MM.1S (cell line): ENCODE data around the gene CD7.

Experiments used
- DNase-seq: peaks from one replicate; pipeline ENCODE4 v3.0.0-alpha.2; 2015
- H2AFZ ChIP-seq: fragments of 300-600 bp; sonication (generic); 2 replicates; pipeline ENCODE4 v1.6.0; 2016; ENCODE audit warnings: antibody characterized with exemption, low read length
- H3F3A ChIP-seq: fragments of 300-600 bp; sonication (generic); 2 replicates; pipeline ENCODE4 v1.6.1; 2016; ENCODE audit warnings: mild to moderate bottlenecking, antibody characterized with exemption, low read length, moderate library complexity, mixed read lengths; ENCODE audit not compliant: insufficient read depth
- H3K27ac ChIP-seq: fragments of 300-600 bp; sonication (generic); 2 replicates; pipeline ENCODE4 v1.5.1; 2016; ENCODE audit warnings: mild to moderate bottlenecking, low read length
- H3K27me3 ChIP-seq: fragments of 300-600 bp; sonication (generic); replicated peaks from 2 replicates; pipeline ENCODE4 v1.6.0; 2016; ENCODE audit warnings: low read length; ENCODE audit not compliant: insufficient read depth
- H3K36me3 ChIP-seq: fragments of 300-600 bp; sonication (generic); replicated peaks from 2 replicates; pipeline ENCODE4 v1.6.1; 2016; ENCODE audit warnings: mild to moderate bottlenecking, low read length, mixed read lengths; ENCODE audit not compliant: insufficient read depth
- H3K4me1 ChIP-seq: fragments of 300-600 bp; sonication (generic); 2 replicates; pipeline ENCODE4 v1.6.1; 2016; ENCODE audit warnings: low read length, mixed read lengths
- H3K4me2 ChIP-seq: fragments of 300-600 bp; sonication (generic); 2 replicates; pipeline ENCODE4 v1.6.0; 2016; ENCODE audit warnings: low read depth, low read length
- H3K4me3 ChIP-seq: fragments of 300-600 bp; sonication (generic); 2 replicates; pipeline ENCODE4 v1.5.1; 2016; ENCODE audit warnings: low read length, mixed read lengths
- H3K79me2 ChIP-seq: fragments of 300-600 bp; sonication (generic); 2 replicates; pipeline ENCODE4 v1.6.1; 2016; ENCODE audit warnings: mixed run types, low read length, mixed read lengths
- H3K9ac ChIP-seq: fragments of 300-600 bp; sonication (generic); 2 replicates; pipeline ENCODE4 v1.6.1; 2016; ENCODE audit warnings: low read length, mixed read lengths
- H3K9me2 ChIP-seq: fragments of 300-600 bp; sonication (generic); replicated peaks from 2 replicates; pipeline ENCODE4 v1.6.1; 2016; ENCODE audit warnings: mild to moderate bottlenecking, low read length, mixed read lengths; ENCODE audit not compliant: insufficient read depth
- H3K9me3 ChIP-seq: fragments of 300-600 bp; sonication (generic); replicated peaks from 2 replicates; pipeline ENCODE4 v1.6.1; 2016; ENCODE audit warnings: mild to moderate bottlenecking, low read length, mixed read lengths; ENCODE audit not compliant: insufficient read depth
- H4K20me1 ChIP-seq: fragments of 300-600 bp; sonication (generic); 2 replicates; pipeline ENCODE4 v1.6.1; 2016; ENCODE audit warnings: mild to moderate bottlenecking, low read length, moderate library complexity, mixed read lengths; ENCODE audit not compliant: insufficient read depth
- EZH2 ChIP-seq: fragments of 300-600 bp; sonication (generic); optimal IDR thresholded peaks from 2 replicates; pipeline ENCODE3; 2017; ENCODE audit warnings: low read depth, mild to moderate bottlenecking, antibody characterized with exemption, low read length, mixed read lengths
- EZH2phosphoT487 ChIP-seq: fragments of 300-600 bp; sonication (generic); IDR thresholded peaks from 2 replicates; pipeline ENCODE4 v1.6.1; 2018; ENCODE audit warnings: antibody characterized with exemption, low read length
- TF ChIP-seq, protein P1 (sequence below): fragments of 300-600 bp; sonication (generic); IDR thresholded peaks from 2 replicates; pipeline ENCODE4 v1.5.1; 2016; ENCODE audit warnings: antibody characterized with exemption, low read length, mixed read lengths

CD7 gene

GRCh38 chr17:82300707-82301270 lies 16.6 kb downstream of the CD7 start:
- Histone ChIP-seq H2AFZ (no peak overlapping the region; the same call in 1 of the 2 replicates), H3K4me3 (no peak overlapping the region), H3K9me2 (no peaks in the 10 kb centered on the region), H4K20me1 (no peaks in the 10 kb centered on the region), H3F3A (peaks cover 33% of the 10 kb centered on the region), H3K4me2 (no peak overlapping the region), H3K36me3 (no peaks in the 10 kb centered on the region), H3K27me3 (no peaks in the 10 kb centered on the region), H3K9me3 (no peaks in the 10 kb centered on the region), H3K27ac (no peak overlapping the region), H3K9ac (no peak overlapping the region), H3K4me1 (peaks cover 23% of the 10 kb centered on the region), H3K79me2 (no peaks in the 10 kb centered on the region)
- peak; percentile 60 for DNase-seq
- TF ChIP-seq, protein P1, sequence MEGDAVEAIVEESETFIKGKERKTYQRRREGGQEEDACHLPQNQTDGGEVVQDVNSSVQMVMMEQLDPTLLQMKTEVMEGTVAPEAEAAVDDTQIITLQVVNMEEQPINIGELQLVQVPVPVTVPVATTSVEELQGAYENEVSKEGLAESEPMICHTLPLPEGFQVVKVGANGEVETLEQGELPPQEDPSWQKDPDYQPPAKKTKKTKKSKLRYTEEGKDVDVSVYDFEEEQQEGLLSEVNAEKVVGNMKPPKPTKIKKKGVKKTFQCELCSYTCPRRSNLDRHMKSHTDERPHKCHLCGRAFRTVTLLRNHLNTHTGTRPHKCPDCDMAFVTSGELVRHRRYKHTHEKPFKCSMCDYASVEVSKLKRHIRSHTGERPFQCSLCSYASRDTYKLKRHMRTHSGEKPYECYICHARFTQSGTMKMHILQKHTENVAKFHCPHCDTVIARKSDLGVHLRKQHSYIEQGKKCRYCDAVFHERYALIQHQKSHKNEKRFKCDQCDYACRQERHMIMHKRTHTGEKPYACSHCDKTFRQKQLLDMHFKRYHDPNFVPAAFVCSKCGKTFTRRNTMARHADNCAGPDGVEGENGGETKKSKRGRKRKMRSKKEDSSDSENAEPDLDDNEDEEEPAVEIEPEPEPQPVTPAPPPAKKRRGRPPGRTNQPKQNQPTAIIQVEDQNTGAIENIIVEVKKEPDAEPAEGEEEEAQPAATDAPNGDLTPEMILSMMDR, result peak; percentile 87
- TF ChIP-seq EZH2phosphoT487, result no peak
- TF ChIP-seq EZH2, result no peak

DNA sequence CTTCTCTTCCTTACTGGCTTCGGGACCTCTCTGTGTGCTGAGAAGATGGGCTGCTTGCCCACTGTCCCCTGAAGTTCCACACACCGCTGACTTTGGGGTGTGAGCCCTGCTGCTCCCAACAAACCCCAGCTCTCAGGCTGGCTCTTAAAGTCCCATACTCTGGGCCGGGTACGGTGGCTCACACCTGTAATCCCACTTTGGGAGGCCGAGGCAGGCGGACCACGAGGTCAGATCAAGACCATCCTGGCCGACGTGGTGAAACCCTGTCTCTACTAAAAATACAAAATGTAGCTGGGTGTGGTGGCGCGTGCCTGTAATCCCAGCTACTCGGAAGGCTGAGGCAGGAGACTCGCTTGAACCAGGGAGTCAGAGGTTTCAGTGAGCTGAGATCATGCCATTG lies 17.2 kb downstream of the CD7 start:
- no peak for DNase-seq
- Histone ChIP-seq H3K4me3 (no peak overlapping the region), H3K36me3 (no peaks in the 10 kb centered on the region), H3K9me3 (no peaks in the 10 kb centered on the region), H3K27me3 (no peaks in the 10 kb centered on the region), H4K20me1 (no peaks in the 10 kb centered on the region), H3K9me2 (no peaks in the 10 kb centered on the region), H2AFZ (no peak overlapping the region), H3K79me2 (no peaks in the 10 kb centered on the region), H3K4me2 (no peak overlapping the region), H3K4me1 (peaks cover 23% of the 10 kb centered on the region), H3F3A (peaks cover 33% of the 10 kb centered on the region), H3K9ac (no peak overlapping the region), H3K27ac (no peak overlapping the region)
- TF ChIP-seq EZH2 (no peak), EZH2phosphoT487 (no peak)
- TF ChIP-seq, protein P1, result no peak

- H3K9ac ChIP-seq, result no peak overlapping the region
- no peak for DNase-seq
- no peaks in the 10 kb centered on the region for H4K20me1 ChIP-seq
- no peaks in the 10 kb centered on the region for H3K79me2 ChIP-seq
- no peak overlapping the region for H3K4me3 ChIP-seq
- peaks cover 23% of the 10 kb centered on the region for H3K4me1 ChIP-seq
- H3K27me3 ChIP-seq, result no peaks in the 10 kb centered on the region
- no peaks in the 10 kb centered on the region for H3K36me3 ChIP-seq
- H3K27ac ChIP-seq, result no peak overlapping the region
- H3K9me2 ChIP-seq, result no peaks in the 10 kb centered on the region
- H2AFZ ChIP-seq, result no peak overlapping the region
- H3K9me3 ChIP-seq, result no peaks in the 10 kb centered on the region
- H3K4me2 ChIP-seq, result no peak overlapping the region
- peaks cover 35% of the 10 kb centered on the region for H3F3A ChIP-seq
- TF ChIP-seq, protein P1, result no peak
- TF ChIP-seq EZH2 (no peak), EZH2phosphoT487 (no peak)
Observed at GRCh38 chr17:82299452-82299851, 18.0 kb downstream of the CD7 start.
